OCI-LY7 (cell line): ENCODE measurements around the gene PLPP3. TPM values are rescaled to one million over a fixed set of nuclear protein-coding genes. Genes with fewer than 3 reads are reported as not detected.
A peak's percentile ranks its signal among the peaks of the same experiment; 100 is the strongest.

Source experiments
- BruUV-seq: library from RNA; stranded (reverse); fragments of 400-500 nt; replicated peaks from 2 replicates; lab custom pipeline; 2021; lab: Mats Ljungman, UMichigan
- CTCF ChIA-PET: fragments of 300-600 bp; sonication (Branson Sonifier 250); formaldehyde crosslinking; loops from one replicate; lab custom pipeline; 2022; ENCODE audit warnings: antibody characterized with exemption; ENCODE audit not compliant: unreplicated experiment; lab: Charles Lee
- POLR2A ChIA-PET: fragments of 300-600 bp; sonication (Branson Sonifier 250); formaldehyde crosslinking; loops from one replicate; lab custom pipeline; 2022; ENCODE audit warnings: antibody characterized with exemption; lab: Charles Lee
- DNase-seq: peaks from one replicate; pipeline ENCODE4 v3.0.0-alpha.2; 2015; ENCODE audit warnings: low spot score
- H2AFZ ChIP-seq: fragments of 200-600 bp; sonication (generic), shearing (Covaris generic); 2 replicates; pipeline ENCODE4 v1.6.1; 2014; ENCODE audit warnings: mild to moderate bottlenecking, antibody characterized with exemption, low read length, moderate library complexity
- H3K27ac ChIP-seq: fragments of 200-600 bp; sonication (generic); 2 replicates; pipeline ENCODE4 v1.5.1; 2014; ENCODE audit warnings: mixed run types, low read depth, mild to moderate bottlenecking, moderate library complexity, low read length, inconsistent platforms; ENCODE audit not compliant: poor library complexity, severe bottlenecking
- H3K36me3 ChIP-seq: fragments of 200-600 bp; sonication (generic); 2 replicates; pipeline ENCODE4 v1.6.1; 2014; ENCODE audit warnings: mild to moderate bottlenecking, antibody characterized with exemption, low read length, moderate library complexity, mixed read lengths; ENCODE audit not compliant: insufficient read depth
- H3K4me1 ChIP-seq: fragments of 200-600 bp; sonication (generic); 2 replicates; pipeline ENCODE4 v1.5.1; 2014; ENCODE audit warnings: mild to moderate bottlenecking, low read length; ENCODE audit not compliant: insufficient read depth, poor library complexity, severe bottlenecking
- H3K4me2 ChIP-seq: fragments of 200-600 bp; sonication (generic); 2 replicates; pipeline ENCODE4 v1.6.1; 2014; ENCODE audit warnings: mild to moderate bottlenecking, low read length
- H3K4me3 ChIP-seq: fragments of 200-600 bp; sonication (generic); 2 replicates; pipeline ENCODE4 v1.5.1; 2014; ENCODE audit warnings: mild to moderate bottlenecking, low read depth, low read length; ENCODE audit not compliant: poor library complexity, severe bottlenecking
- H3K79me2 ChIP-seq: fragments of 200-600 bp; sonication (generic); 2 replicates; pipeline ENCODE4 v1.6.1; 2016; ENCODE audit warnings: low read depth, mild to moderate bottlenecking, low read length, moderate library complexity, mixed read lengths; ENCODE audit not compliant: insufficient read depth
- H3K9me2 ChIP-seq: fragments of 200-600 bp; sonication (generic); 2 replicates; pipeline ENCODE4 v1.6.1; 2016; ENCODE audit warnings: mild to moderate bottlenecking, low read length, mixed read lengths; ENCODE audit not compliant: insufficient read depth
- H3K9me3 ChIP-seq: fragments of 200-600 bp; sonication (generic); 2 replicates; pipeline ENCODE4 v1.6.1; 2014; ENCODE audit warnings: mild to moderate bottlenecking, mixed run types, low read length, mixed read lengths
- H4K20me1 ChIP-seq: fragments of 200-600 bp; sonication (generic); 2 replicates; pipeline ENCODE4 v1.6.1; 2014; ENCODE audit warnings: mild to moderate bottlenecking, antibody characterized with exemption, low read length, moderate library complexity, mixed read lengths; ENCODE audit not compliant: insufficient read depth
- EZH2phosphoT487 ChIP-seq: fragments of 200-600 bp; sonication (generic); IDR thresholded peaks from 2 replicates; pipeline ENCODE4 v1.6.1; 2018; ENCODE audit warnings: low read depth, borderline replicate concordance, mild to moderate bottlenecking, mixed run types, antibody characterized with exemption, low read length, moderate library complexity, mixed read lengths
- intact Hi-C: fragments of 100-400 bp; cut with micrococcal nuclease; formaldehyde crosslinking; loops from one replicate; pipeline ENCODE4 v1.10.0; 2022; ENCODE audit not compliant: unreplicated experiment
- total RNA-seq, 2 experiments: library from RNA; depleted of rRNA in 1 of 2; stranded (reverse); fragments of >200 nt in 1 of 2; shearing (Covaris generic) in 1 of 2; gene quantifications; 2 replicates each; pipeline ENCODE4 v1.2.3, GENCODE V29; 2014 to 2022
- TF ChIP-seq, protein P1 (sequence below): fragments of 200-600 bp; sonication (generic); conservative IDR thresholded peaks from 2 replicates; pipeline ENCODE4 v1.5.1; 2014; ENCODE audit warnings: mild to moderate bottlenecking, antibody characterized with exemption, low read length, moderate library complexity, mixed read lengths

Gene PLPP3
- total RNA-seq, 2 experiments from 2014 or later = 0.92 to 1.7 TPM

DNA sequence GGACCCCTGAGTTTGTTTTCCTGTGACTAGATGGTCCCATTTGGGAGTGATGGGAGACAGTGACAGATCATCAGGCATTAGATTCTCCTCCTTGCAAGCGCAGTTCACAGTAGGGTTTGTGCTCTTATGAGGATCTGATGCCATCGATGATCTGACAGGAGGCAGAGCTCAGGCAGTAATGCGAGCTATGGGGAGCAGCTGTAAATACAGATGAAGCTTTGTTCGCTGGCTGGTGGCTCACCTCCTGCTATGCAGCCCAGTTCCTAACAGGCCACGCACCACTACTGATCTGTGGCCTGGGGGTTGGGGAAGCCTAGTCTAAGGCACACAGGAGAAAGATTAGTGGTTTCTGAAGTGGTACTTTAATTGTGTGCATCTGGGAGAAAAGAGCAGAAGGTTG is 7.1 kb upstream of the PLPP3 start:
- BruUV-seq = no TSS peak
- no peak for TF ChIP-seq EZH2phosphoT487
- TF ChIP-seq, protein P1, sequence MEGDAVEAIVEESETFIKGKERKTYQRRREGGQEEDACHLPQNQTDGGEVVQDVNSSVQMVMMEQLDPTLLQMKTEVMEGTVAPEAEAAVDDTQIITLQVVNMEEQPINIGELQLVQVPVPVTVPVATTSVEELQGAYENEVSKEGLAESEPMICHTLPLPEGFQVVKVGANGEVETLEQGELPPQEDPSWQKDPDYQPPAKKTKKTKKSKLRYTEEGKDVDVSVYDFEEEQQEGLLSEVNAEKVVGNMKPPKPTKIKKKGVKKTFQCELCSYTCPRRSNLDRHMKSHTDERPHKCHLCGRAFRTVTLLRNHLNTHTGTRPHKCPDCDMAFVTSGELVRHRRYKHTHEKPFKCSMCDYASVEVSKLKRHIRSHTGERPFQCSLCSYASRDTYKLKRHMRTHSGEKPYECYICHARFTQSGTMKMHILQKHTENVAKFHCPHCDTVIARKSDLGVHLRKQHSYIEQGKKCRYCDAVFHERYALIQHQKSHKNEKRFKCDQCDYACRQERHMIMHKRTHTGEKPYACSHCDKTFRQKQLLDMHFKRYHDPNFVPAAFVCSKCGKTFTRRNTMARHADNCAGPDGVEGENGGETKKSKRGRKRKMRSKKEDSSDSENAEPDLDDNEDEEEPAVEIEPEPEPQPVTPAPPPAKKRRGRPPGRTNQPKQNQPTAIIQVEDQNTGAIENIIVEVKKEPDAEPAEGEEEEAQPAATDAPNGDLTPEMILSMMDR = no peak
- ChIA-PET CTCF (interaction anchor here (2.9 kb wide), 1 partner anchor 10 kb away, joined by 9 read pairs; no protein-coding TSS in a partner anchor), POLR2A (interaction anchor here (0.6 kb wide), 1 partner anchor 1108 kb away, joined by 3 read pairs; no protein-coding TSS in a partner anchor)
- no peak overlapping the region for H3K4me3 ChIP-seq
- H3K79me2 ChIP-seq = no peaks in the 10 kb centered on the region
- no peak for DNase-seq
- H3K9me3 ChIP-seq = no peaks in the 10 kb centered on the region
- H3K36me3 ChIP-seq = no peaks in the 10 kb centered on the region
- H3K4me2 ChIP-seq = no peak overlapping the region
- no peak overlapping the region for H2AFZ ChIP-seq
- H3K9me2 ChIP-seq = no peaks in the 10 kb centered on the region
- intact Hi-C loops = loop anchor here (5.0 to 10.0 kb wide), 3 partner anchors 302 to 1209 kb away; no protein-coding TSS in a partner anchor
- H3K4me1 ChIP-seq = no peaks in the 10 kb centered on the region
- H3K27ac ChIP-seq = no peak overlapping the region
- no peaks in the 10 kb centered on the region for H4K20me1 ChIP-seq

DNA sequence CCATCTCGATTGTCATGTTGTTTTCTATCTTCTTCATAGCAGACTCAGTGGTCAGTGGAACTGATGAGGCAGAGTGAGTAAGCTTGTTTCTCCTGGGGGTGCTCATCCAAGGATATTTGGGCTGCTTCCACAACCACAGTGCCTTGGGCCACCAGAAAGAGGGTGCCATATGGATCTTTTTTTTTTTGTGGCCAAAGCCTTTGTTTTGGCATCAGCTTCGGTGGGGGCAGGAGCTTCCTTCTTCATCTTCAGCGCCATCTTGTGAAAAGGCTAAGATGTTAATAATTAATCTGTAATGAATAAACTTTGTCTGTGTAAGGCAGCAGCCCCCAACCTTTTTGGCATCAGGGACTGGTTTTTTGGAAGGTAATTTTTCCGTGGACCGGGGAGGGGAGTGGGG is 6.6 kb upstream of the PLPP3 start:
- no peaks in the 10 kb centered on the region for H3K36me3 ChIP-seq
- H3K4me3 ChIP-seq = no peak overlapping the region
- TF ChIP-seq, protein P1 = peak; percentile 47; the same call in 1 of the 2 replicates
- no peak for TF ChIP-seq EZH2phosphoT487
- H4K20me1 ChIP-seq = no peaks in the 10 kb centered on the region
- intact Hi-C loops = loop anchor here (2.0 to 10.0 kb wide), 5 partner anchors 301 to 1301 kb away; no protein-coding TSS in a partner anchor
- H2AFZ ChIP-seq = no peak overlapping the region
- no peaks in the 10 kb centered on the region for H3K4me1 ChIP-seq
- no peak overlapping the region for H3K4me2 ChIP-seq
- POLR2A ChIA-PET = interaction anchor here (0.6 to 0.7 kb wide), 3 partner anchors 419 to 1261 kb away, joined by 3 to 5 read pairs (median 4); no protein-coding TSS in a partner anchor
- no peaks in the 10 kb centered on the region for H3K79me2 ChIP-seq
- no peaks in the 10 kb centered on the region for H3K9me3 ChIP-seq
- CTCF ChIA-PET = interaction anchor here (1.4 to 2.9 kb wide), 2 partner anchors 10 to 1107 kb away, joined by 4 to 9 read pairs; no protein-coding TSS in a partner anchor
- H3K27ac ChIP-seq = no peak overlapping the region
- H3K9me2 ChIP-seq = no peaks in the 10 kb centered on the region
- no TSS peak for BruUV-seq
- no peak for DNase-seq

DNA sequence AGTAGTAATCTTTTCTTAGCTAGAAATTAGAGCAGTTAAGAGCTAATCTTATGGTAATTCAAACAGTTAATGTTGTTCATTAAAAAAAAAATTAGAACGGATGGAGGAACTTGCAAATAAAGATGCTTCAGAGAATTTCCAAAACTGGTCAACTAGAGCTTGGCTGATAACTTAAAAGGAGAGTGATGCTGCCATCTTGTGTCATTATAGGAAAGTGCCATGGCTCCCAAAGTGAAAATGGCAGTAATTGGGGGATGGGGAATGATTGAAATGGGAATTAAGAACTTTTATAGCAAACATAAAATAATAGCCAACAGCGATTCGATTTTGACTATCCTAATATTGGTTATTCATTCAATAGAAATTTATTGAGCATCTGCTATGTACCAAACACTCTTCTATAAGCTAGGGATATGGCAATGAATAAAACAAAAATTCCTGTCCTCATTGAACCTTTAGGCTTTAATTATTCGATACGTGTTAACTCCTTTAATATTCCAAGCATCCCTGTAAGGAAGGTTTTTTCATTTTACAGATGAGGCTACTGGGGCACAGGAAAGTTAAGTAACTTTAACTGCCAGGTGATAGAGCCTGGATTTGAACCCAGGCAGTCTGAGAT is 5.7 kb upstream of the PLPP3 start:
- BruUV-seq = no TSS peak
- peak; percentile 65 for DNase-seq
- Histone ChIP-seq H3K27ac (no peak overlapping the region), H3K9me2 (no peaks in the 10 kb centered on the region), H3K4me2 (no peak overlapping the region), H3K79me2 (no peaks in the 10 kb centered on the region), H3K4me3 (no peak overlapping the region), H4K20me1 (no peaks in the 10 kb centered on the region), H2AFZ (no peak overlapping the region), H3K4me1 (peaks cover 1% of the 10 kb centered on the region), H3K9me3 (no peaks in the 10 kb centered on the region), H3K36me3 (no peaks in the 10 kb centered on the region)
- ChIA-PET POLR2A (interaction anchor here (0.6 to 1.3 kb wide), 3 partner anchors 130 to 418 kb away, joined by 3 to 5 read pairs (median 3); no protein-coding TSS in a partner anchor), CTCF (interaction anchor here (0.6 to 2.9 kb wide), 4 partner anchors 9 to 1204 kb away, joined by 3 to 9 read pairs (median 4); no protein-coding TSS in a partner anchor)
- intact Hi-C loops = loop anchor here (2.0 to 10.0 kb wide), 5 partner anchors 300 to 1300 kb away; no protein-coding TSS in a partner anchor
- TF ChIP-seq, protein P1 = peak; percentile 96
- no peak for TF ChIP-seq EZH2phosphoT487
